GM21390 (cell line): Measurements from ENCODE around the gene NT5M.

Experiments used
- ATAC-seq: cut with Tn5 transposase; IDR thresholded peaks from one replicate; pipeline ENCODE4 v1.9.1; 2021; ENCODE audit not compliant: unreplicated experiment

The NT5M gene

GRCh38 chr17:17388657-17389496, 85.7 kb downstream of the NT5M start:
- ATAC-seq, result no peak

- no peak for ATAC-seq
Measured at GRCh38 chr17:17391668-17392370, 88.6 kb downstream of the NT5M start.

GRCh38 chr17:17393976-17394375, 90.8 kb downstream of the NT5M start:
- no peak for ATAC-seq

GRCh38 chr17:17394494-17394893, 91.3 kb downstream of the NT5M start:
- ATAC-seq, result no peak

GRCh38 chr17:17395246-17395802, 92.2 kb downstream of the NT5M start:
- ATAC-seq, result no peak

- ATAC-seq, result no peak
Measured at GRCh38 chr17:17395885-17396284, 92.7 kb downstream of the NT5M start.
